Right atrium auricular region (tissue), 2 donors: ENCODE results near the gene ARID2. TPM values are rescaled to one million over a fixed set of nuclear protein-coding genes. Genes with fewer than 3 reads are reported as not detected.

ENCODE experiments used
- DNase-seq: peaks from one replicate; pipeline ENCODE4 v3.0.0-alpha.2; 2019; ENCODE audit warnings: low spot score
- H3K27ac ChIP-seq, 2 donors: fragments of 200-600 bp; sonication (generic); 1 replicate in 1 of 2; 2 replicates in 1 of 2; pipeline ENCODE4 v1.5.1; 2016 to 2019
- H3K27me3 ChIP-seq, 2 donors: fragments of 200-600 bp; sonication (generic); one replicate each; pipeline versions ENCODE4 v1.5.1 to v1.6.0; 2017 to 2019
- H3K36me3 ChIP-seq: fragments of 200-600 bp; sonication (generic); one replicate; pipeline ENCODE4 v1.5.1; 2016
- H3K4me1 ChIP-seq, 2 donors: fragments of 200-600 bp; sonication (generic); one replicate each; pipeline versions ENCODE4 v1.5.1 to v1.6.0; 2017 to 2019
- H3K4me3 ChIP-seq, 2 donors: fragments of 200-600 bp; sonication (generic); 1 replicate in 1 of 2; 2 replicates in 1 of 2; pipeline ENCODE4 v1.5.1; 2017 to 2019; ENCODE audit warnings: mild to moderate bottlenecking in 1 of 2, moderate library complexity in 1 of 2
- H3K9me3 ChIP-seq, 2 donors: fragments of 200-600 bp; sonication (generic); one replicate each; pipeline ENCODE4 v1.5.1; 2019
- CTCF ChIP-seq, 2 donors: fragments of 200-600 bp; sonication (generic); IDR thresholded peaks; one replicate each; pipeline ENCODE4 v1.5.1; 2019; ENCODE audit warnings: antibody characterized with exemption in 2 of 2
- total RNA-seq, 2 donors: library from RNA; depleted of rRNA; stranded (reverse); fragments of >200 nt; gene quantifications; one replicate each; pipeline ENCODE4 v1.1.0, GENCODE V29; 2016

ARID2 gene
- total RNA-seq, 2 donors from 2014 or later, result 13.7 to 19.5 TPM

- Histone ChIP-seq H3K4me1 (no peaks in the 10 kb centered on the region), H3K9me3 (no peaks in the 10 kb centered on the region), H3K27ac (no peak overlapping the region), H3K36me3 (peaks cover 12% of the 10 kb centered on the region), H3K4me3 (no peak overlapping the region), H3K27me3 (no peaks in the 10 kb centered on the region)
- no peak for DNase-seq
- TF ChIP-seq CTCF (IDR thresholded peaks at IDR 0.05), result no peak
Measured at GRCh38 chr12:45828402-45828801, 98.9 kb downstream of the ARID2 start.

GRCh38 chr12:45831590-45831989, 102.1 kb downstream of the ARID2 start:
- no peak for DNase-seq
- no peak for TF ChIP-seq CTCF (IDR thresholded peaks at IDR 0.05)
- no peak overlapping the region for H3K27ac ChIP-seq
- no peaks in the 10 kb centered on the region for H3K27me3 ChIP-seq
- no peaks in the 10 kb centered on the region for H3K9me3 ChIP-seq
- no peak overlapping the region for H3K4me3 ChIP-seq
- no peaks in the 10 kb centered on the region for H3K4me1 ChIP-seq
- H3K36me3 ChIP-seq, result peaks cover 2% of the 10 kb centered on the region

GRCh38 chr12:45833401-45833800, 103.9 kb downstream of the ARID2 start:
- no peaks in the 10 kb centered on the region for H3K27me3 ChIP-seq
- H3K27ac ChIP-seq, result no peak overlapping the region
- H3K4me1 ChIP-seq, result no peaks in the 10 kb centered on the region
- H3K4me3 ChIP-seq, result no peak overlapping the region
- H3K36me3 ChIP-seq, result peaks cover 17% of the 10 kb centered on the region
- H3K9me3 ChIP-seq, result no peaks in the 10 kb centered on the region
- DNase-seq, result no peak
- no peak for TF ChIP-seq CTCF (IDR thresholded peaks at IDR 0.05)

GRCh38 chr12:45834809-45835208, 105.3 kb downstream of the ARID2 start:
- DNase-seq, result no peak
- Histone ChIP-seq H3K4me3 (no peak overlapping the region), H3K27me3 (no peaks in the 10 kb centered on the region), H3K36me3 (peaks cover 25% of the 10 kb centered on the region), H3K27ac (no peak overlapping the region), H3K9me3 (no peaks in the 10 kb centered on the region), H3K4me1 (no peaks in the 10 kb centered on the region)
- no peak for TF ChIP-seq CTCF (IDR thresholded peaks at IDR 0.05)

GRCh38 chr12:45839917-45840316, 110.4 kb downstream of the ARID2 start:
- peaks cover 51% of the 10 kb centered on the region for H3K36me3 ChIP-seq
- H3K4me1 ChIP-seq, result no peaks in the 10 kb centered on the region
- no peak overlapping the region for H3K27ac ChIP-seq
- no peak overlapping the region for H3K4me3 ChIP-seq
- no peaks in the 10 kb centered on the region for H3K9me3 ChIP-seq
- TF ChIP-seq CTCF (IDR thresholded peaks at IDR 0.05), result no peak
- DNase-seq, result no peak
- H3K27me3 ChIP-seq, result no peaks in the 10 kb centered on the region

- H3K36me3 ChIP-seq, result peaks cover 23% of the 10 kb centered on the region
- DNase-seq, result no peak
- H3K4me1 ChIP-seq, result peaks cover 0 to 7% of the 10 kb centered on the region in 2 donors
- no peak overlapping the region for H3K4me3 ChIP-seq
- no peak overlapping the region for H3K27ac ChIP-seq
- TF ChIP-seq CTCF (IDR thresholded peaks at IDR 0.05), result no peak
- no peaks in the 10 kb centered on the region for H3K9me3 ChIP-seq
- no peaks in the 10 kb centered on the region for H3K27me3 ChIP-seq
Measured at GRCh38 chr12:45849289-45849688, 119.8 kb downstream of the ARID2 start.
